ENCODE measurements around the gene SLC44A5.
"Not testable (repeated sequence)": the region's sequence is repeated elsewhere in the genome, so short reads cannot be mapped to it uniquely, and the experiment has no call there.

SLC44A5 gene

GRCh38 chr1:75373542-75374159 lies 237.3 kb downstream of the SLC44A5 start:
- no peak for DNase-seq (ENCODE audit: low read depth in 2 of 2)

- DNase-seq (ENCODE audit: low read depth in 2 of 2): no peak
Observed at GRCh38 chr1:75366595-75366994, 244.3 kb downstream of the SLC44A5 start.

GRCh38 chr1:75361260-75361659 lies 249.7 kb downstream of the SLC44A5 start:
- DNase-seq (ENCODE audit: low read depth in 2 of 2): no peak

- not testable (repeated sequence) for DNase-seq (ENCODE audit: low read depth in 2 of 2)
Observed at GRCh38 chr1:75354267-75354666, 256.6 kb downstream of the SLC44A5 start.

- no peak for DNase-seq (ENCODE audit: low read depth in 2 of 2)
Observed at GRCh38 chr1:75353051-75353450, 257.9 kb downstream of the SLC44A5 start.

- no peak for DNase-seq (ENCODE audit: low read depth in 2 of 2)
Observed at GRCh38 chr1:75345538-75346292, 265.2 kb downstream of the SLC44A5 start.

- DNase-seq (ENCODE audit: low read depth in 2 of 2): no peak
Observed at GRCh38 chr1:75342786-75343185, 268.1 kb downstream of the SLC44A5 start.

GRCh38 chr1:75341537-75341936 lies 269.4 kb downstream of the SLC44A5 start:
- no peak for DNase-seq (ENCODE audit: low read depth in 2 of 2)

GRCh38 chr1:75338616-75339483 lies 272.1 kb downstream of the SLC44A5 start:
- DNase-seq (ENCODE audit: low read depth in 2 of 2): no peak

GRCh38 chr1:75334876-75335389 lies 276.0 kb downstream of the SLC44A5 start:
- DNase-seq (ENCODE audit: low read depth in 2 of 2): no peak

- DNase-seq (ENCODE audit: low read depth in 2 of 2): no peak
Observed at GRCh38 chr1:75330624-75331023, 280.3 kb downstream of the SLC44A5 start.

GRCh38 chr1:75328691-75329090 lies 282.2 kb downstream of the SLC44A5 start:
- DNase-seq (ENCODE audit: low read depth in 2 of 2): no peak

- no peak for DNase-seq (ENCODE audit: low read depth in 2 of 2)
Observed at GRCh38 chr1:75327395-75327794, 283.5 kb downstream of the SLC44A5 start.

- DNase-seq (ENCODE audit: low read depth in 2 of 2): no peak
Observed at GRCh38 chr1:75317976-75318375, 292.9 kb downstream of the SLC44A5 start.

GRCh38 chr1:75316230-75316629 lies 294.7 kb downstream of the SLC44A5 start:
- no peak for DNase-seq (ENCODE audit: low read depth in 2 of 2)

GRCh38 chr1:75312620-75313019 lies 298.3 kb downstream of the SLC44A5 start:
- no peak for DNase-seq (ENCODE audit: low read depth in 2 of 2)

GRCh38 chr1:75310067-75310466 lies 300.8 kb downstream of the SLC44A5 start:
- no peak for DNase-seq (ENCODE audit: low read depth in 2 of 2)

GRCh38 chr1:75308365-75308764 lies 302.5 kb downstream of the SLC44A5 start:
- no peak for DNase-seq (ENCODE audit: low read depth in 2 of 2)

- no peak for DNase-seq (ENCODE audit: low read depth in 2 of 2)
Observed at GRCh38 chr1:75305061-75305460, 305.9 kb downstream of the SLC44A5 start.

- DNase-seq (ENCODE audit: low read depth in 2 of 2): no peak
Observed at GRCh38 chr1:75293270-75293669, 317.6 kb downstream of the SLC44A5 start.

- DNase-seq (ENCODE audit: low read depth in 2 of 2): no peak
Observed at GRCh38 chr1:75292013-75292412, 318.9 kb downstream of the SLC44A5 start.

GRCh38 chr1:75276385-75276784 lies 334.5 kb downstream of the SLC44A5 start:
- no peak for DNase-seq (ENCODE audit: low read depth in 2 of 2)
